Suprapubic skin (tissue), 4 donors: ENCODE data around the gene ANKRD45. TPM values are rescaled to one million over a fixed set of nuclear protein-coding genes. Genes with fewer than 3 reads are reported as not detected.
"Not testable (repeated sequence)": the region's sequence is repeated elsewhere in the genome, so short reads cannot be mapped to it uniquely, and the experiment has no call there.

Source experiments
- DNase-seq, 2 donors: peaks; one replicate each; pipeline ENCODE4 v3.0.0-alpha.2; 2019; ENCODE audit warnings: low spot score in 2 of 2
- H3K27ac ChIP-seq: fragments of 200-600 bp; sonication (generic); one replicate; pipeline ENCODE4 v1.5.1; 2019
- H3K27me3 ChIP-seq: fragments of 200-600 bp; sonication (generic); one replicate; pipeline ENCODE4 v1.5.1; 2019
- H3K36me3 ChIP-seq: fragments of 200-600 bp; sonication (generic); one replicate; pipeline ENCODE4 v1.5.1; 2019
- H3K4me1 ChIP-seq: fragments of 200-600 bp; sonication (generic); one replicate; pipeline ENCODE4 v1.5.1; 2019
- H3K4me3 ChIP-seq: fragments of 200-600 bp; sonication (generic); one replicate; pipeline ENCODE4 v1.5.1; 2019; ENCODE audit warnings: mild to moderate bottlenecking
- H3K9me3 ChIP-seq: fragments of 200-600 bp; sonication (generic); one replicate; pipeline ENCODE4 v1.5.1; 2019
- EP300 ChIP-seq: sonication (generic); formaldehyde crosslinking; IDR thresholded peaks from one replicate; pipeline ENCODE4 v1.6.1; 2017; ENCODE audit warnings: antibody characterized with exemption
- POLR2A ChIP-seq, 2 donors: fragments of 450-650 bp; IDR thresholded peaks; one replicate each; pipeline ENCODE4 v1.6.1; 2017; ENCODE audit warnings: antibody characterized with exemption in 2 of 2, mild to moderate bottlenecking in 2 of 2, moderate library complexity in 2 of 2
- POLR2AphosphoS5 ChIP-seq, 3 donors: sonication (generic); formaldehyde crosslinking; IDR thresholded peaks; one replicate each; pipeline ENCODE4 v1.6.1; 2017; ENCODE audit warnings: antibody characterized with exemption in 3 of 3
- WGBS: methylation state at CpG from one replicate; pipeline ENCODE4 v1.1.5; 2018; 5-methylcytosine and 5-hydroxymethylcytosine counted together
- total RNA-seq, 4 donors: library from RNA; depleted of rRNA; stranded (reverse); fragments of >200 nt; gene quantifications; one replicate each; pipeline ENCODE4 v1.1.0, GENCODE V29; 2016
- TF ChIP-seq, protein P1 (sequence below), 2 donors: fragments of 200-600 bp in 1 of 2; fragments of 450-650 bp in 1 of 2; sonication (generic) in 1 of 2; IDR thresholded peaks; one replicate each; pipeline ENCODE4 v1.5.1; 2016 to 2019; ENCODE audit warnings: antibody characterized with exemption in 2 of 2, mild to moderate bottlenecking in 1 of 2, moderate library complexity in 1 of 2

The ANKRD45 gene
- total RNA-seq, 4 donors from 2014 or later = not detected

- Histone ChIP-seq H3K9me3 (no peaks in the 10 kb centered on the region), H3K4me3 (no peak overlapping the region), H3K27ac (no peak overlapping the region), H3K4me1 (no peaks in the 10 kb centered on the region), H3K27me3 (no peaks in the 10 kb centered on the region), H3K36me3 (no peaks in the 10 kb centered on the region)
- no peak for TF ChIP-seq EP300
- no peak for TF ChIP-seq POLR2AphosphoS5 (IDR thresholded peaks at IDR 0.05)
- TF ChIP-seq POLR2A (IDR thresholded peaks at IDR 0.05) = no peak
- TF ChIP-seq, protein P1, sequence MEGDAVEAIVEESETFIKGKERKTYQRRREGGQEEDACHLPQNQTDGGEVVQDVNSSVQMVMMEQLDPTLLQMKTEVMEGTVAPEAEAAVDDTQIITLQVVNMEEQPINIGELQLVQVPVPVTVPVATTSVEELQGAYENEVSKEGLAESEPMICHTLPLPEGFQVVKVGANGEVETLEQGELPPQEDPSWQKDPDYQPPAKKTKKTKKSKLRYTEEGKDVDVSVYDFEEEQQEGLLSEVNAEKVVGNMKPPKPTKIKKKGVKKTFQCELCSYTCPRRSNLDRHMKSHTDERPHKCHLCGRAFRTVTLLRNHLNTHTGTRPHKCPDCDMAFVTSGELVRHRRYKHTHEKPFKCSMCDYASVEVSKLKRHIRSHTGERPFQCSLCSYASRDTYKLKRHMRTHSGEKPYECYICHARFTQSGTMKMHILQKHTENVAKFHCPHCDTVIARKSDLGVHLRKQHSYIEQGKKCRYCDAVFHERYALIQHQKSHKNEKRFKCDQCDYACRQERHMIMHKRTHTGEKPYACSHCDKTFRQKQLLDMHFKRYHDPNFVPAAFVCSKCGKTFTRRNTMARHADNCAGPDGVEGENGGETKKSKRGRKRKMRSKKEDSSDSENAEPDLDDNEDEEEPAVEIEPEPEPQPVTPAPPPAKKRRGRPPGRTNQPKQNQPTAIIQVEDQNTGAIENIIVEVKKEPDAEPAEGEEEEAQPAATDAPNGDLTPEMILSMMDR (IDR thresholded peaks at IDR 0.05) = no peak
- no peak for DNase-seq
- 96% methylated on average over 3 of the region's 3 CpGs for WGBS
Observed at GRCh38 chr1:173596097-173596825, 73.4 kb downstream of the ANKRD45 start.

DNA sequence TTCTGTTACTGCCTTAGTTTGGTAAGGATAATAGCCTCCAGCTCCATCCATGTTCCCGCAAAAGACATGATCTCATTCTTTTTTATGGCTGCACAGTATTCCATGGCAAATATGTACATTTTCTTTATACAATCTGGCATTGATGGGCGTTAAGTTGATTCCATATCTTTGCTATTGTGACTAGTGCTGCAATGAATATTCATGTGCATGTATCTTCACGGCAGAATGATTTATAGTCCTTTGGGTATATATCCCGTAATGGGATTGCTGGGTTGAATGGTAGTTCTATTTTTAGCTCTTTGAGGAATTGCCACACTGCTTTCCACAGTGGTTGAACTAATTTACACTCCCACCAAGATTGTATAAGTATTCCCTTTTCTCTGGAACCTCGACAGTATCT lies 78.5 kb downstream of the ANKRD45 start:
- H3K4me3 ChIP-seq, H3K36me3 ChIP-seq, H3K9me3 ChIP-seq, H3K4me1 ChIP-seq, DNase-seq, H3K27ac ChIP-seq, H3K27me3 ChIP-seq: not testable (repeated sequence)
- 79% methylated on average over 5 of the region's 5 CpGs for WGBS

GRCh38 chr1:173590557-173590956 lies 79.1 kb downstream of the ANKRD45 start:
- H3K4me3 ChIP-seq = no peak overlapping the region
- no peaks in the 10 kb centered on the region for H3K9me3 ChIP-seq
- TF ChIP-seq EP300 (no peak), POLR2AphosphoS5 (IDR thresholded peaks at IDR 0.05) (no peak), POLR2A (IDR thresholded peaks at IDR 0.05) (no peak)
- TF ChIP-seq, protein P1 (IDR thresholded peaks at IDR 0.05) = no peak
- H3K27me3 ChIP-seq = no peaks in the 10 kb centered on the region
- H3K27ac ChIP-seq = no peak overlapping the region
- H3K36me3 ChIP-seq = no peaks in the 10 kb centered on the region
- 65% methylated on average over 1 of the region's 1 CpG for WGBS
- DNase-seq = no peak
- H3K4me1 ChIP-seq = no peaks in the 10 kb centered on the region

DNA sequence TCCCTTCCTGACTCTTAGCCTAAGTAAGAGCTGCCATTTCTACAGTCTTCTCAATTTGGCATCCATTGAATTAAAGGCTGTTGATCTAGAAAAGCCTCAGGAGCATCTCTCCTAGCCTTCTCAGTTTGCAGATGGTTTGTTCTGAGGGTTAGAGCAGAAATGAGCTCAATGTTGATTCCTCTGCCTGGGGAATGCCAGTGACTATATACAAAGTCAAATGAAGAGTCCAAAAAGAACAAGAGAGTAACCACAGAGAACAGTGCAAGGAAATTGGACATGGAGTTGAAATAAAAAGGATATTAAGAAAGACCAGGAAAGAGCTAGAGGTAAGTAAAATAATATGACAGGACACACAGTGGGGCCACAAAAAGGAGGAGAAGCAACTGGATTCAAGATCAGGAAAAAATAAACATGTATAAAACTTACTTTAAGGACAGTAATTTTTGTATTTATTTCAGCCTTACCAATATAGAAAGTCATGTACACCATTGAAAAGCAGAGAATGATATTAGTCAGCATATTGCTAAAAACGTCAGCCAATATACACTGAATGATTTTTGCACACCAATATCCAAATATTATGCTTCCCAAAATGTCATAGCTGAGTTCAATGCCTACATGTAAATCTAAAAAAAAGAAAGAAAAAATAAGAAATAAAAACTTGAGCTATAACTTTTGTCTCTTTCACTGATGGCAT lies 88.1 kb downstream of the ANKRD45 start:
- no peak for TF ChIP-seq POLR2A (IDR thresholded peaks at IDR 0.05)
- no peak for TF ChIP-seq EP300
- no peak for TF ChIP-seq POLR2AphosphoS5 (IDR thresholded peaks at IDR 0.05)
- TF ChIP-seq, protein P1 (IDR thresholded peaks at IDR 0.05) = no peak
- Histone ChIP-seq H3K4me3 (no peak overlapping the region), H3K27me3 (no peaks in the 10 kb centered on the region), H3K9me3 (no peaks in the 10 kb centered on the region), H3K4me1 (no peaks in the 10 kb centered on the region), H3K27ac (no peak overlapping the region), H3K36me3 (no peaks in the 10 kb centered on the region)
- DNase-seq = no peak
- WGBS = 71% methylated on average over 1 of the region's 1 CpG

GRCh38 chr1:173580658-173581057 lies 89.0 kb downstream of the ANKRD45 start:
- TF ChIP-seq POLR2A (IDR thresholded peaks at IDR 0.05) = no peak
- no peak for TF ChIP-seq EP300
- TF ChIP-seq POLR2AphosphoS5 (IDR thresholded peaks at IDR 0.05) = no peak
- TF ChIP-seq, protein P1 (IDR thresholded peaks at IDR 0.05) = no peak
- Histone ChIP-seq H3K27ac (no peak overlapping the region), H3K4me3 (no peak overlapping the region), H3K4me1 (no peaks in the 10 kb centered on the region), H3K9me3 (no peaks in the 10 kb centered on the region), H3K27me3 (no peaks in the 10 kb centered on the region), H3K36me3 (no peaks in the 10 kb centered on the region)
- WGBS = 74% methylated on average over 3 of the region's 3 CpGs
- DNase-seq = no peak
